ENCODE data around the gene RGS7. TPM values are rescaled to one million over a fixed set of nuclear protein-coding genes. Genes with fewer than 3 reads are reported as not detected.

RGS7 gene
- total RNA-seq, 1 donor from 2014 or later: 1.9 TPM

DNA sequence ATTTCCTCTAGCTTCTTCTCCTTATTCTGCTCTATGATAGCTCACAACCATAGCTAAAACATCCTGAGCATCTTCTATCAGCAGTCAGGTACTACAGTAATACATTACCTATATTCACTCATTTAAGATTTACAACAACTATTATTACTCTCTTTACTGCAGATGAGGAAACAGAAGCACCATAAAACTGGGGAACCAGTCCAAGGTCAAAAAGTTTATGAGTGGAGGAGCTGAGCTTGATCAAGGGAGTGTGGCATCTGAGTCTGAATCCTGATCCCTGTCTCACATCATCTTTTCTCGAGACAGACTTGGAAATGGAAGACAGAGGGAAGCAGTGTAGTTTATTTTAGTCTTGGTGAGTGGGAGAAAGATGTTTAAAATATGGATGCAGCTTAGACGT lies 288.6 kb downstream of the RGS7 start:
- no peak overlapping the region for H3K27ac Mint-ChIP-seq
- no peaks in the 10 kb centered on the region for H3K9me3 Mint-ChIP-seq
- no peaks in the 10 kb centered on the region for H3K36me3 Mint-ChIP-seq
- TF ChIP-seq, protein P1, sequence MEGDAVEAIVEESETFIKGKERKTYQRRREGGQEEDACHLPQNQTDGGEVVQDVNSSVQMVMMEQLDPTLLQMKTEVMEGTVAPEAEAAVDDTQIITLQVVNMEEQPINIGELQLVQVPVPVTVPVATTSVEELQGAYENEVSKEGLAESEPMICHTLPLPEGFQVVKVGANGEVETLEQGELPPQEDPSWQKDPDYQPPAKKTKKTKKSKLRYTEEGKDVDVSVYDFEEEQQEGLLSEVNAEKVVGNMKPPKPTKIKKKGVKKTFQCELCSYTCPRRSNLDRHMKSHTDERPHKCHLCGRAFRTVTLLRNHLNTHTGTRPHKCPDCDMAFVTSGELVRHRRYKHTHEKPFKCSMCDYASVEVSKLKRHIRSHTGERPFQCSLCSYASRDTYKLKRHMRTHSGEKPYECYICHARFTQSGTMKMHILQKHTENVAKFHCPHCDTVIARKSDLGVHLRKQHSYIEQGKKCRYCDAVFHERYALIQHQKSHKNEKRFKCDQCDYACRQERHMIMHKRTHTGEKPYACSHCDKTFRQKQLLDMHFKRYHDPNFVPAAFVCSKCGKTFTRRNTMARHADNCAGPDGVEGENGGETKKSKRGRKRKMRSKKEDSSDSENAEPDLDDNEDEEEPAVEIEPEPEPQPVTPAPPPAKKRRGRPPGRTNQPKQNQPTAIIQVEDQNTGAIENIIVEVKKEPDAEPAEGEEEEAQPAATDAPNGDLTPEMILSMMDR (IDR thresholded peaks at IDR 0.05; ENCODE audit: unreplicated experiment): no peak
- no peaks in the 10 kb centered on the region for H3K4me1 Mint-ChIP-seq
- no peaks in the 10 kb centered on the region for H3K27me3 Mint-ChIP-seq (ENCODE audit: low read depth)
- no peak for DNase-seq (ENCODE audit: low spot score in 2 of 2, unreplicated experiment in 2 of 2)
- H3K4me3 Mint-ChIP-seq: no peak overlapping the region

DNA sequence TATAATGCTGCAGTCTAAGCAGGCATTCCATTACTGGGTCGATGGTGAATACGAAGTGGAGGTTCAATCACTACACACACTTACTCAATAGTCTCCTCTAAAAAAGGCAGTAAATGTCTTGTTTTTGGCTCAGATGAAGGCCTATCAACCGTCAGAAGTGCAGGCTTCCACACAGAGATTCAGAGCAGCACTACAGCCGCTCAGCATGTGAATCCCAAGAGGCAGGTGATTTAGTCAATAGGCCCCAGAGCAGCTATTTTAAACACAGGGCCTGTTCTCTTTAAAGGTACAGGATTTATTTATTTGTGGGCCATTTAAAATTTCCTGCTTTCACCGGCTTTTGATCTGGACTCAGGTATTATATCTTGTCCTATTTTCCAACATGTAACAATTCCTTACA lies 293.7 kb downstream of the RGS7 start:
- Mint-ChIP-seq H3K4me3 (no peak overlapping the region), H3K27me3 (ENCODE audit: low read depth) (no peaks in the 10 kb centered on the region), H3K27ac (no peak overlapping the region), H3K36me3 (no peaks in the 10 kb centered on the region), H3K9me3 (no peaks in the 10 kb centered on the region), H3K4me1 (no peaks in the 10 kb centered on the region)
- TF ChIP-seq, protein P1 (IDR thresholded peaks at IDR 0.05; ENCODE audit: unreplicated experiment): no peak
- DNase-seq (ENCODE audit: low spot score in 2 of 2, unreplicated experiment in 2 of 2): no peak

DNA sequence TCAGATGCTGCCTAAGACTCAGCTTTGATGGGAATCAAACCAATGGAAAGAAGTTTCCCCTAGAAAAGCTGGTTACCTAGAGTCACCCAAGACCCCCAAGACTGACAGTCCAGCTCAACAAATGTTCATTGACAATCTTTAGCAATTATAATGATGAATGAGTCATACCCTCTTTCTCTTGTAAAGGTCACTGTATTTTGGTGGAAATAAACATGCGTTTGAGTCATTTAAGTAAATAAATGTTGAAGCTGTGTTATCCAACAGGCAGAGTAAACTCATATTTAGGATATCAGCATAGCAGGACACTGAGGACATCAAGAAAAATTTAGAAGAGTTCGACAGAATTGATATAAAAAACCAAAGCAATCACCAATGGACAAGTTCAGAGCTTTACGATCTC lies 295.9 kb downstream of the RGS7 start:
- no peaks in the 10 kb centered on the region for H3K27me3 Mint-ChIP-seq (ENCODE audit: low read depth)
- H3K27ac Mint-ChIP-seq: no peak overlapping the region
- H3K9me3 Mint-ChIP-seq: no peaks in the 10 kb centered on the region
- DNase-seq (ENCODE audit: low spot score in 2 of 2, unreplicated experiment in 2 of 2): no peak
- H3K4me3 Mint-ChIP-seq: no peak overlapping the region
- TF ChIP-seq, protein P1 (IDR thresholded peaks at IDR 0.05; ENCODE audit: unreplicated experiment): no peak
- H3K4me1 Mint-ChIP-seq: no peaks in the 10 kb centered on the region
- H3K36me3 Mint-ChIP-seq: no peaks in the 10 kb centered on the region

DNA sequence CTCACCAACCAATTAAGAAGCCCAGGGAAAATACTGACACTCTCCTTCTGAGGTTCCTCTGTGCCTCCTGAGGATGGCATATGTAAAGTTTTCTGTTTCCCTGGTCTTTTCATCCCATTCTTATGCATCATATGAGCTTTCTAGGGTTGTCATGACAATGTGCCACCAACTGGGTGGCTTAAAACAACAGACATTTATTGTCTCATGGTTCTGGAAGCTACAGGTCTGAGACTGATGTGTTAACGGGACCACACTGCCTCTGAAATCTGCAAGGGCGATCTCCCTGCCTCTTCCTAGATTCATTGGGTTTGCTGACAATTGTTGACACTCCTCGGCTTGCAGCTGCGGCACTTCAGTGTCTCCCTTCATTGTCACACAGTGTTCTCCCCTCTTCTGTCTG lies 308.4 kb downstream of the RGS7 start:
- no peaks in the 10 kb centered on the region for H3K27me3 Mint-ChIP-seq (ENCODE audit: low read depth)
- no peaks in the 10 kb centered on the region for H3K36me3 Mint-ChIP-seq
- H3K27ac Mint-ChIP-seq: no peak overlapping the region
- no peak for DNase-seq (ENCODE audit: low spot score in 2 of 2, unreplicated experiment in 2 of 2)
- H3K9me3 Mint-ChIP-seq: no peaks in the 10 kb centered on the region
- no peaks in the 10 kb centered on the region for H3K4me1 Mint-ChIP-seq
- TF ChIP-seq, protein P1 (IDR thresholded peaks at IDR 0.05; ENCODE audit: unreplicated experiment): no peak
- no peak overlapping the region for H3K4me3 Mint-ChIP-seq

DNA sequence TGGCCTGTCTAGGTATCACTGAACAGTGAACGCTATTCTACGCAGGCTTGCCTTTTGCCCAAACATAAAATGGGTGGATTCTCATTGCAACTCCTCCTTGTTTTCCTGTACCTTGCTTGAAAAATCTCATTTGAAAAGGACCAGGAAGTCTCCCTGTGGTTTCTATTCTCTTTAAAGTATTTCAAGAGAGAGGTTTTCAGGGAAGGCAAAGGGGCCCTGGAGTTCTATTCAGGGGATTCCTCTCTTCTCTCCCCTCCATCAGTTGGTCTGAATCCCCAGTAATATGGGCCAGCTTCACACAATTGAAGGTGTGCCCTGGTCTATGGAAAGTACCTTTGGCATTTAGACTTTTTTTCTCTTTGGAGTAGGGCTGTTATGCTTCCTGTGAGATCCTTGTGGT lies 311.3 kb downstream of the RGS7 start:
- H3K36me3 Mint-ChIP-seq: no peaks in the 10 kb centered on the region
- H3K27me3 Mint-ChIP-seq (ENCODE audit: low read depth): no peaks in the 10 kb centered on the region
- TF ChIP-seq, protein P1 (IDR thresholded peaks at IDR 0.05; ENCODE audit: unreplicated experiment): no peak
- H3K4me3 Mint-ChIP-seq: no peak overlapping the region
- no peak overlapping the region for H3K27ac Mint-ChIP-seq
- no peaks in the 10 kb centered on the region for H3K9me3 Mint-ChIP-seq
- no peak for DNase-seq (ENCODE audit: low spot score in 2 of 2, unreplicated experiment in 2 of 2)
- no peaks in the 10 kb centered on the region for H3K4me1 Mint-ChIP-seq

Data from mesothelial cell of epicardium (in vitro differentiated cells).